Measurements from ENCODE around the gene LGALS7B.
"Not testable (repeated sequence)": the region's sequence is repeated elsewhere in the genome, so short reads cannot be mapped to it uniquely, and the experiment has no call there.

Gene LGALS7B

DNA sequence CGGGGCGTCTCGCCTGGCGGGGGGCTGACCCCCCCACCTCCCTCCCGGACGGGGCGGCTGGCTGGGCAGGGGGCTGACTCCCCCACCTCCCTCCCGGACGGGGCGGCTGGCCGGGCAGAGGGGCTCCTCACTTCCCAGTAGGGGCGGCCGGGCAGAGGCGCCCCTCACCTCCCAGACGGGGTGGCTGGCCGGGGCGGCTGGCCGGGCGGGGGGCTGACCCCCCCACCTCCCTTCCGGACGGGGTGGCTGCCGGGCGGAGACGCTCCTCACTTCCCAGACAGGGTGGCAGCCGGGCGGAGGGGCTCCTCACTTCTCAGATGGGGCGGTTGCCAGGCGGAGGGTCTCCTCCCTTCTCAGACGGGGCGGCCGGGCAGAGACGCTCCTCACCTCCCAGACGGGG, 8.8 kb downstream of the LGALS7B start:
- DNase-seq: not testable (repeated sequence)

DNA sequence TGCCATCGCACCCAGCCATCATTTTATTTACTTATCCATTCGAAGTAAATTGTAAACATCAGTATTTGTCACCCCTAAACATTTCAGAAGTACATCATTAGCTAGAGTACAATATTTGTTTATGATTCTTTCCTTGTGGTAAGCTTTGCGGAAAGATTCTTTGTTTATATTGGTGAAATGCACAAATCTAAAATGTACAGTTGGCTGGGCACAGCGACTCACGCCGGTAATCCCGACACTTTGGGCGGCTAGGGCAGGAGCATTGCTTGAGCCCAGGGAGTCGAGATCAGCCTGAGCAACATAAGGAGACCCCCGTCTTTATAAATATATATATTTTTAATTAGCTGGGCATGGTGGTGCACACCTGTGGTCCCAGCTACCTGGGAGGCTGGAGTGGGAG, 10.1 kb downstream of the LGALS7B start:
- DNase-seq: no peak

DNA sequence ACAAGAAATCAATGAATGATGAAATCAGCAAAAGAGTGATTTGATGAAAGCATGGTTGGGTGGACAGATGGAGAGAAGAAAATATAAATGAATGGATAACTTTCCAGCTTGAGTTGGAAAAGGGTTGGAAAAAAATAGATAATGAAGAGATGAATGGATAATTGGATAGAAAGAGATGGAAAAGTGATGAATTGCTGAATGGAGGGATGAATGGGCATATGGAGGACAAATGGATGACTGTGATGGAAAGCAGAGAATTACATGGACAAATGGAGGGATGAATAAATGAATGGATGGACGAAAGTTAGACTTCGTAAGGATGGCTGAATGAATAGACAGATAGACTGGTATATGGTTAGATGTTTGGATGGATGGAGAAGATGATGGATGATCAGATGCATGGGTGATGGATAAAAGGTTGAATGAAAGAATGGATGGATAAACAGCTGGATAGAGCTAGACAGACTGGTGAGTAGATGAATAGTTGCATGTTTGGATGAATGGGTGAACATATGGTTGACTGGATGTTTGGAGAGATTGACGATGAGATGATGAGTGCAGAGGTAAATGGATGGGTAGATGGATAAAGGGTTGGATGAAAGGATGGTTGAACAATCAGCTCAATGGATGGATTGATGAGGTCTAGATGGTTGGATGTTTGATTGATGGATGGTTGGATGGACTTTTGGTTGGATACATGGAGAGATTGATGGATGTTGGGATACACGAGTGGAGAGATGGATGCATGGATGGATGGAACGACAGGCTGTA, 11.8 kb downstream of the LGALS7B start:
- no peak for DNase-seq

DNA sequence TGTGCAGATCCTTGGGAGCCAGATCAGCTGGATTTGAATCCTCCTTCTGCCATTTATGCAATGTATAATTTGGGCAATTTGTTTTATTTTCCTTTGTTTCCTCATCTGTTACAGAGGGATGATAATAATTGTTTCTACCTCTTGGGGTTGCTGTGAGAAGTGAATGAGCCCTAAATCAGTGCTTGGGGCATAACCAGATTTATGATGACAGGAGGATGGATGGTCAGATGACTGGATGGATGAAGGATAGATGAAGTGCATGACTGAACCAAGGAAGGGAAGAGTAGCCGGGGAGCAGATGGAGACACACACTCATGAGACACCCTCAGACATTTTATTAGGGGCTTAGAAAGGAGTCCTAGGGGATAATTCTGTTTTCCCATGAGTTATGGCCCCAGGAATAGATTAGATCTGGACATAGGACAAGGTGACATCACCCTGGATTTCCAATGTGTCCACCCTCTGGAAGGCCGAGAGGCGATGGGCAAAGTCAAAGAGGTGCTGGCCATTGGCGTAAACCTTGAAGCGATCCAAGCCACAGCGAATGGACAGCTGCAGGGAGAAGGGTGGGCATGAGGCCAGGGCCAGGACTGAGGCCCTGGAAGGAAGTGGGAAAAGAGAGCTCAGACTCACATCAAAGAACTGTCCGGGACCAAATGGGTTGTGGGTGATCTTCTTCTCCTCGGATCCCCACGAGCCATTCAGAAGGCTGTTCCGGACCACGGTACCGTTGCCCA, 12.5 kb downstream of the LGALS7B start:
- no peak for DNase-seq

DNA sequence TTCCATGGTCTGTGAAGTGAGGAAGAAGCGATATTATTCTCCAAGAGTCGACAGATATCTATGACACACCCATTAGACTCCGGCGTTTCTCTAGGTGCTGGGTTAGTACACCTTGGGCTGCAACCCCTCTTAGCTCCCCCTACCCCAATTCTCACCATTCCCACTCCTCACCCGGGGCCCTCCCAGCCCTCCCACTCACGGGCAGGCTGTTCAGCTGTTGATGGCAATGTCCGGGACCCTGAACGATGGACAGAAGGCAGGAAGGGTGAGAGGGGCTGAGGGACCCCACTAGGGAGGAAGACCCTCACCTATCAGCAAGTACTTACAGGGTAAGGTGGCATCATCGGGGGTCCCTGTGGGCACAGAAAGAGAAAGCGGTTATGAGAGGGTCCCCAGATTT, 14.5 kb downstream of the LGALS7B start:
- DNase-seq: no peak

DNA sequence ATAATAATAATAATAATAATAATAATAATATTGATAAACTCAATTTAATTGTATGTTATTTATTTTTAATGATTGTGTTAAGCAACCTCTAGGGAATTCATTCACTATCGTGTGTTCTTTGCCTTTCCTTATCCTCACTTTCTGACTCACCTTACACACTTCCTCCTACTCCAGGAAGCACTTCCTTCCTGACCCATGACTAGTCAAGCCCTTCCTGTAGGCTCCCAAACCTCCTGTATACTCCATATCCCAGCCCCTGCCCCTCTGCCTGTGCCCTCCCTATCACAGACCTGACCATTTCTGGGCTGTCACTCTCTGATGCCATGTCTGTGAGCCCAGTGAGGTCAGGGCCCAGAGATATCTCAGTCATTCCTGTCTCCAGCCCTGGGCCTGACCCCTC, 16.2 kb downstream of the LGALS7B start:
- no peak for DNase-seq

DNA sequence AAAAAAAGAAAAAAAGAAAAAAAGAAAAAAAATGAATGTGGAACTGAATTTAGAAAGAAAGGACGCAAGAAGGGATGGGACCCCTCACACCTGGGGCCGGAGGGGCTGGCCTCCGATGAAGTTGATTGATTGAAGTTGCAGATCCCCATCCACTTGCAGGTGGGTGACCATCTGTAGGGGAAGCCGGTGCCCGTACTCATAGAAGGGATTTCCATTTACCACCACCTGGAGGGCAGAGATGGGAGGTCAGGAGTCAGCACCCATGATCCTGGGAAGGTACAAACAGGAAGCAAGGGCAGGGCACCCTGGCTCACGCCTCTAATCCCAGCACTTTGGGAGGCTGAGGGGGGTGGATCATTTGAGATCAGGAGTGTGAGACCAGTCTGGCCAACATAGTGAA, 17.4 kb downstream of the LGALS7B start:
- no peak for DNase-seq

DNA sequence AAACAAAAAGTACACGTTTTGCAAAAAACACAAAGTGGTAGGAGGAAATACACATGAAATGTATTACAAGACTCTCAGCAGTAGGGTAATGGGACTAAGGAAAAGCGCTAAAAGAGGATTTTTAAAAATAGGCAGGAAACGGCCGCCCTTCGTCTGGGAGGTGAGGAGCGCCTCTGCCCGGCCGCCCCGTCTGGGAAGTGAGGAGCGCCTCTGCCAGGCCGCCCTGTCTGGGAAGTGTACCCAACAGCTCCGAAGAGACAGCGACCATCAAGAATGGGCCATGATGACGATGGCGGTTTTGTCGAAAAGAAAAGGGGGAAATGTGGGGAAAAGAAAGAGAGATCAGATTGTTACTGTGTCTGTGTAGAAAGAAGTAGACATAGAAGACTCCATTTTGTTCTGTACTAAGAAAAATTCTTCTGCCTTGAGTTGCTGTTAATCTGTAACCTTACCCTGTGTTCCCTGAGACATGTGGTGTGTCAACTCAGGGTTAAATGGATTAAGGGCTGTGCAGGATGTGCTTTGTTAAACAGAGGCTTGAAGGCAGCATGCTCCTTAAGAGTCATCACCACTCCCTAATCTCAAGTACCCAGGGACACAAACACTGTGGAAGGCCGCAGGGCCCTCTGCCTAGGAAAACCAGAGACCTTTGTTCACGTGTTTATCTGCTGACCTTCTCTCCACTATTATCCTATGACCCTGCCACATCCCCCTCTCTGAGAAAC, 18.5 kb downstream of the LGALS7B start:
- DNase-seq: not testable (repeated sequence)

DNA sequence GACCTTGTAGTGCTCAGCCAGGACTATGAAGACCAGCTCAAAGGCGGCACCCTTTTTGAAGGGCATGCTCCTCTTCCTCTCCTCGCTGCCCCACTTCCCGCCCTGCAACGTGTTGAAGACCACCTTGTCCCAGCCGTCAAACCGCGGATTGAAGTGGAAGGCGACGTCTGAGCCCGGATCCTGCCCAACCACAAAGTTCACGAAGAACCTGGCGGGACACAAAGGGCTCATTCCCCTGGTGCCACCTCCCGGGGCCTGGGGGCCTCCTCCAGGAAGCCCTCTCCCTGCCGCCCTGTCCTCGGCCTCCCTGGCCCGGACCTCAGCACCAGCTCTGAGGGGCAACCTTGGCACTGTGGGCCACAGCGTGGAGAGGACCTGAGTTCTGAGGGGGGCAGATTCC, 19.7 kb downstream of the LGALS7B start:
- DNase-seq: no peak

DNA sequence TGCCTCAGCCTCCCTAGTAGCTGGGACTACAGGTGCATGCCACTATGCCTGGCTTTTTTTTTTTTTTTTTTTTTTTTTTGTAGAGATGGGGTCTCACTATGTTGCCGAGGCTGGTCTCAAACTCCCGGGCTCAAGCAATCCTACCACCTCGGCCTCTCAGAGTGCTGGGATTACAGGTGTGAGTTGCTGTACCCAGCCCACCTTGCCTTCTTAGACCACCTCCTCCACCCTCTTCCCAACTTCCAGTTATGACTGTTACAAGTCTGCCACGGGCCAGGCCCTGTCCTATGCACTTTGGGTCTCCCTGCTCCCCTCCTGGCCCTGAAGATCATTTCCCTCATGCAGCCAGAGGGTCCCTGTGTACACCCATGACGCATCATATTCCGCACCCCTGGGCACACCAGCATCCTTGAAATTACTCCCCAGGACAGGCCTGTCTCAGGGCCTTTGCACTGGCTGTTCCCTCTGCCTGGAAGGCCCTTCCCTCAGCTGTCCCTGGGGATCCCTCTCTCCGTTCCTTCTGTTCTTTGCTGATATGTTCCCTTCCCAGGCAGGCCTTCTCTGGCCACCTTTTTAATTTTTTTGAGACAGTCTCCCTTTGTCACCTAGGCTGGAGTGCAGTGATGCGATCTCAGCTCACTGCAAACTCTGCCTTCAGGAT, 20.7 kb downstream of the LGALS7B start:
- DNase-seq: no peak

DNA sequence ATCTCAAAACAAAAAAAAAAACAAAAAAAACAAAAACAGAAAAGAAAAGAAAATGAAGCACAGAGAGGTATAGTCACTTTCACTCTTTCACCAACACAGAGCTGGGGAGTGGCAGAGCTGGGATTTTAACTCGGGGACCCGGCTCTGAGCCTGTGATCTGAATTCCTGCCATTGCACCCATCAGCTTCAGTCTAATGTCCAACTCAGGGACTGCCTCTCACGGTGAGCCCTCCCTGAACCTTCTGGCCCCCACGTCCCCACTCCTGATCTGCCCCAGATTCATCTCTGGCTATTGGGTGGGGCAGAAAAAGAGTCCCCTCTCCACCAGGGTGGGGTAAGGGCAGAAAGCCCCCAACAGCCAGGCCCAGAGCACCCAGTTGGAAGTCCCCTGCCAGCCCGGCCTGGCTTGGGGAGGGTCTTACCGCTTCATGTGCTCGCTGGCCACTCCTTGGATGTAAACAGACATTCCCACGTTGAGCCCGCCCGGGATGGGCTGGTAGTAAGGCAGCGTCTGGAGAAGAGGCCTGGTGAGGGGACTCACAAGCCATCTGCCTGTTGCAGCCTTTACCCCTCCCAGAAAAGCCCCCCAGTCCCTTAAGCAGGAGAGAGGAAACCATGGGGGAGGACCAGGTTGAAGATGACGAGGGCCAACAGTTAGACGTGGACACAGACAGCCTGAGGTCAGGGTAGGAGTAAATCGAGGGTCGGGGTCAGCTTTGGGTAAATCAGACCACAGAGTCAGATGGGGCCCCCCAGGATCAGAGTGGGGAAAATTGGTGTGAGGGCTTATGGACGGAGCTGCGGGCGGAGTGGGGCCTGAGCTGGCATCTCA, 23.2 kb downstream of the LGALS7B start:
- no peak for DNase-seq

DNA sequence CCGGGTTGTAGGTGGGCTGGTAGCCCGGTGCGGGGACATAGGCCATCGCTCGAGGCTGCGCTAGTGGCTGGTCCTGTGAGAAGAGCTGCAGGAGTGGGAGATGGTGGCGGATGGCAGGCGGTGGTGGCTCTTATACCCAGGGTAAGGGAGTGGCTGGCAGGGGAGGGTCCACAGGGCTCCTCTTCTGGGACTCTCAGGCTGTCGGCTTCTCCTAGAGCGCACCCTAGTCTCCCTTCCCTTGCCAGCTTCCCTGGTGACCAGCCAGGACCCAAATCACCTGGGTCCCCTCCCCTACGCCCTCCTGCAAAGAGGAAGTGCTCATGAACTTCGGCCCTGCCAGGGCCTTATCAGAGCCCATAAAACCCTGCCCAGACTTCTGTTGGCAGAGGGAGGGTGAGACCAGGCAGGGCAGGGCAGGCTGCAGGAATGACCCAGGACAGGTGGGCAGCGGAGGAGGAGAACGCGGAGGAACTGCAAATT, 23.9 kb downstream of the LGALS7B start, which contains the start of gene LGALS4:
TSS of gene LGALS4 (minus strand) at position 105 of the 480 bp plus-strand sequence. CDS start at position 46, 59 bp downstream.
- DNase-seq: no peak

DNA sequence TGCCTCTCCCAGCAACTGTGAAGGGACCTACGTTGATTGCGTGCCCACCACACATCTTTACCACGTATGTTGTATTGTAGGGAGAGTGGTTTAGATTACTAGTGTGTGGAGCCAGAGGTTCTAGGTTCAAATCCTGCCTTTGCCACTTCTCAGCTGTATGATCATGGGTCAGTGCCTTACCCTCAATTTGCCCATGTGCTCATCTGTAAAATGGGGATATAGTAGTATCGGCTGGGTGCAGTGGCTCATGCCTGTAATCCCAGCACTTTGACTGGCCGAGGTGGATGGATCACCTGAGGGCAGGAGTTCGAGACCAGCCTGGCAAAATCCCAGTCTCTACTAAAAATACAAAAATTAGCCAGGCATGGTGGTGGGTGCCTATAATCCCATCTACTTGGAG, 24.3 kb downstream of the LGALS7B start:
- DNase-seq: no peak

DNA sequence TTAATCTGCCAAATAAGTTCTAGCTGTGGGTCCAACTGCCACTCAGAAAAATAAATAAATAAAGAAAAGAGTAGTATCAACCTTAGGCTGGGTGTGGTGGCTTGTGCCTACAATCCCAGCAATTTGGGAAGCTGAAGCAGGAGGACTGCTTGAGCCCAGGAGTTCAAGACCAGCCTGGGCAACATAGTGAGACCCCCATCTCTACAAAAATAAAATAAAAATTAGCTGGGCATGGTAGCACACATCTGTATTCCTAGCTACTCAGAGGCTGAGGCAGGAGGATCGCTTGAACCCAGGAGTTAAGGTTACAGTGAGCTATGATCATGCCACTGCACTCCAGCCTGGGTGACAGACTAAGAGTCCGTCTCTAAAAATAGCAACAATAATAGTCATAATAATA, 24.9 kb downstream of the LGALS7B start:
- DNase-seq: not testable (repeated sequence)

DNA sequence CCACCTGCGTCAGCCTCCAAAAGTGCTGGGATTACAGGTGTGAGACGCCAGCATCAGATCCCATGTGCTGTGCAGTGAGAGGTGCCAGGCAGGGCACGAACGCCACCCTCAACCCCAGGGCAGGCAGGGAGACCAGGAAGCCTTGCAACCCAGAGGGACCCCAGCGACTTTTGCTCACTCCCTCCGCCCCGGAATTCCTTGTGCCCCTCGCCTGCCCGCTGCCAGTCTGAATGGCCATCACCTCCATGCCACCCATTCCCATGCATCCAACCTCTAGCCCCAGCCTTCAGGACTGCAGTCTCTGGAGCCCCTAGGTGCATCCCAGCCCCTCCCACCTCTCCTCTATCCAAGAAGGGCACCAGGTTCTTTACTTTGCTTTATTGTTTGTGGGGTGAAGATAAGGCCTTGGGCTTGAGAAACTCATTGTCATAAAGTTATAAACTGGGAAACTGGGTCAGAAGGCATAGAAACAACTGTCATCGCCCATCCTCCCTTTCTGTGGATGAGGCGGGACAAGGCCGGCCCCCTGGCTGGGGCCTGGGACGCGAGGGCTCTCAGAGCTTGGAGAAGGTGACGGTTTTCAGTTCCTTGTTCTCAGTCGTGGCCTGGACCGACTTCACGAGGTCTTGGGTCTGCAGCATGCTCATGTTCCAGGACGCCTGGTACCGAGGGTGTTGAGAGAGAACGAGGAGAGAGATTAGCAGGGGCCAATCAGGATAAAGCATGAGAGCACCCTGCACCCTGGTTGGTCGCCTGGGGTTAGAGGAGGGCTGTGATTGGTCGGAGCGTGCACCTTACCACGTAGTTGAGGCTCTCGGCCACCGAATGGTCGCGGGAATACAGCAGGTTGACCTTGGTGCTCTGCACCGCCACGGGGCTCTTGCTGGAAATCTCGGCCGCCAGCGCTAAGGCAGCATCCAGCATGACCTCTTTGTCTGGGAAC, 26.3 kb downstream of the LGALS7B start:
- no peak for DNase-seq

DNA sequence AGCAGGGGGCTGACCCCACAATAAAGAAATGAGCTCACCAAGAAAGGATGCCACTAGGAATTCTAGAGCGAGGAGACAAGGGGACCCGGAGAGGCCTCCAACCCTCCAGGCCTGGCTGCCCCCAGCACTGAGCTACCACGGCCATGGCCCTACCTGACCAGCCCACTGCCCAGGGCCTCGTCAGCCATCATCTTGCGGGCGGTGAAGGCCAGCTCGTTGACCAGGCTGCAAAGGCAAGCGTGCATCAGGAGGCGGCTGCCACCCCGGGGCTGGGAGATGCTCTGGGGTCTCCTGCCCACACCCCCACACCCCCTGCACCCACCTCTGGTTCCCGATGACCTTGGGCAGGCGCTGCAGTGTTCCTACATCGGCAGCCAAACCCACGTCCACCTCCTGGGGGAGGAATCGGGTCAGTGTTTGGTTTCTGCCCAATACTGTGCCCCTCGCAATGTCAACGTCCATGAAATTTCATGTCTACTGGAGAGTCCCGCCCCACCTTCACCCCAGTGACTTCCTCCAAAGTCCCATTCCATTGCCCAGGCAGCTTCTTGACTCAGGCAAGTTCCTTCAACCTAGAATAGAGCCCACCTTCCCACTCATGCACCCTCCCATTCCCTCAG, 27.2 kb downstream of the LGALS7B start:
- no peak for DNase-seq

DNA sequence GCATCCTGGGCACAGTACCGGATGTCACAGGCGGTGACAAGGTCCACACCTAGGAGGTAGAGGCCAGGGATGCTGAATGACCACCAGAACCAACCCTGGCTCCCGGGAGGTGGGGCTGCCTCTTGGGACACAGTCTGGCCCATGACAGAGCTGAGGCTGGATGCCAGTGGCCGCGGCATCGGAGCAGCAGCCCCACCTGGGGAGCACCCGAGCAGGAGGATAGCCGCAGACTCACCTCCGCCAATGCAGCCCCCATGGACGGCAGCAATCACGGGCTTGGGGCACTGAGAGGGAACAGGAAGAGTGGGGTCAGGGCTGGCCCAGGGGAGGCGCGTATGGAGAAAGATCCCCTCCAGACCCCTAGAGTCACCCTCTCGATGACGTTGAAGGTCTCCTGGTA, 28.1 kb downstream of the LGALS7B start:
- no peak for DNase-seq

DNA sequence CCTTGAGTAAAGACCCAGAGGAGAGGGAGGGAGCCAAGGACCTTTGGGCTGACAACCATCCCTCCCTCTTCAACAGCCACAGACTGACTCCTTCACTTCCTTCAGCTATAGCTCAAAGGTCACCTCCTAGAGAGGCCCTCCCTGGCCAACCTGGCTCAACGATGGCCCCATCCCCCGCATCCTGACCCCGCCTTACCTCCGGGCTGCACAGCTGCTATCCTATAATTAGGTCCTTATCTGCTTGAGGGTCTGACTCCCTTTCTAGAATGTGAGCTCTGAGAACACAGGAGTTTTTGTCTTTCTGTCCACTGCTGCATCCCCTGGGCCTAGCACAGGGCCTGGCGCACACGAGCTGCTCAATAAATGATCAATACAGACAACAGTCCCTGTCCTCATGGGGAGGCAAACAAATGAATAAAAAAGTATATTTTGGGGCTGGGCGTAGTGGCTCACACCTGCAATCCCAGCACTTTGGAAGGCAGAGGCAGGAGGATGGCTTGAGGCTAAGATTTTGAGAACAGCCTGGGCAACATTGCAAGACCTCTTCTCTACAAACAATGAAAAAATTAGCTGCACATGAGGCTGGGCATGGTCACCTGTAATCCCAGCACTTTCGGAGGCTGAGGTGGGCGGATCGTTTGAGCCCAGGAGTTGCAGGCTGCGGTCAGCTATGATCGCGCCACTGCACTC, 30.4 kb downstream of the LGALS7B start:
- no peak for DNase-seq

DNA sequence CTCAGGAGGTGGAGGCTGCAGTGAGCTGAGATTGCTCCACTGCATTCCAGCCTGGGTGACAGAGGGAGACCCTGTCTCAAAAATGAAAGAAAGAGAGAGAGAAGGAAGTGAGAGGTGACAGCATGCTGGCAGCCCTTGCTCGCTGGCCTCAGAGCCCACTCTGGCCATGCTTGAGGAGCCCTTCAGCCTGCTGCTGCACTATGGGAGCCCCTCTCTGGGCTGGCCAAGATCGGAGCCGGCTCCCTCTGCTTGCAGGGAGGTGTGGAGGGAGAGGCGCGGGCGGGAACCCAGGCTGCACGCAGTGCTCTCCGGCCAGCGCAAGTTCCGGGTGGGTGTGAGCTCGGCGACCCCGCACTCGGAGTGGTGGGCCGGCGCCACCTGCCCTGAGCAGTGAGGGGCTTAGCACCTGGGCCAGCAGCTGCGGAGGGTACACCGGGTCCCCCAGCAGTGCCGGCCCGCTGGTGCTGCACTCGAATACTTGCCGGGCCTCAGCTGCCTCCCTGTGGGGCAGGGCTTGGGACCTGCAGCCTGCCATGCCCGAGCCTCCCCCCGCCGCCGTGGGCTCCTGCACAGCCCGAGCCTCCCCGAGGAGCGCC, 32.3 kb downstream of the LGALS7B start:
- DNase-seq: not testable (repeated sequence)

Measured in inflammatory macrophage treated with lipopolysaccharide for 1 hour (primary cell).